PC-3 (cell line): Measurements from ENCODE around the gene MMP21. TPM values are rescaled to one million over a fixed set of nuclear protein-coding genes. Genes with fewer than 3 reads are reported as not detected.

Source experiments
- ATAC-seq: fragments of 200-7000 bp; cut with Tn5 transposase; 2 replicates; pipeline ENCODE4 v1.9.1; 2020; ENCODE audit warnings: mild to moderate bottlenecking, moderate library complexity
- BruUV-seq: library from RNA; stranded (reverse); fragments of 400-500 nt; replicated peaks from 2 replicates; lab custom pipeline; 2021; lab: Mats Ljungman, UMichigan
- CTCF ChIA-PET: fragments of 300-600 bp; sonication (Branson Sonifier 250); formaldehyde crosslinking; loops from one replicate; lab custom pipeline; 2022; ENCODE audit warnings: antibody characterized with exemption; lab: Charles Lee
- POLR2A ChIA-PET: fragments of 300-600 bp; sonication (Branson Sonifier 250); formaldehyde crosslinking; loops from one replicate; lab custom pipeline; 2022; ENCODE audit warnings: antibody characterized with exemption; ENCODE audit not compliant: unreplicated experiment; lab: Charles Lee
- DNase-seq: peaks from one replicate; pipeline ENCODE4 v3.0.0-alpha.2; 2015
- H2AFZ ChIP-seq: fragments of 300-600 bp; sonication (generic); 2 replicates; pipeline ENCODE4 v1.6.0; 2016; ENCODE audit warnings: antibody characterized with exemption, low read length
- H3F3A ChIP-seq: fragments of 300-600 bp; sonication (generic); one replicate; pipeline ENCODE4 v1.6.0; 2017; ENCODE audit warnings: antibody characterized with exemption, low read length, control low read depth, mild to moderate bottlenecking; ENCODE audit not compliant: unreplicated experiment
- H3K27ac ChIP-seq: fragments of 300-600 bp; sonication (generic); 2 replicates; pipeline ENCODE4 v1.5.1; 2016; ENCODE audit warnings: mild to moderate bottlenecking, low read length
- H3K27me3 ChIP-seq: fragments of 300-600 bp; sonication (generic); 2 replicates; pipeline ENCODE4 v1.6.1; 2016; ENCODE audit warnings: low read length, mixed read lengths
- H3K36me3 ChIP-seq: fragments of 300-600 bp; sonication (generic); 2 replicates; pipeline ENCODE4 v1.6.1; 2016; ENCODE audit warnings: low read depth, mixed run types, low read length, mixed read lengths
- H3K4me1 ChIP-seq: fragments of 300-600 bp; sonication (generic); 2 replicates; pipeline ENCODE4 v1.5.1; 2016; ENCODE audit warnings: low read length; ENCODE audit not compliant: insufficient read depth
- H3K4me2 ChIP-seq: fragments of 300-600 bp; sonication (generic); 2 replicates; pipeline ENCODE4 v1.6.0; 2016; ENCODE audit warnings: low read length
- H3K4me3 ChIP-seq: fragments of 300-600 bp; sonication (generic); 2 replicates; pipeline ENCODE4 v1.5.1; 2016; ENCODE audit warnings: mild to moderate bottlenecking, low read length, mixed read lengths
- H3K79me2 ChIP-seq: fragments of 300-600 bp; sonication (generic); 2 replicates; pipeline ENCODE4 v1.6.1; 2017; ENCODE audit warnings: low read length, mixed read lengths
- H3K9ac ChIP-seq: fragments of 300-600 bp; sonication (generic); 2 replicates; pipeline ENCODE4 v1.6.0; 2016; ENCODE audit warnings: mild to moderate bottlenecking, low read length
- H3K9me2 ChIP-seq: fragments of 300-600 bp; sonication (generic); replicated peaks from 2 replicates; pipeline ENCODE4 v1.6.1; 2016; ENCODE audit warnings: mixed run types, low read length, mixed read lengths
- H3K9me3 ChIP-seq: fragments of 300-600 bp; sonication (generic); 2 replicates; pipeline ENCODE4 v1.6.1; 2016; ENCODE audit warnings: low read length, mixed read lengths
- H4K20me1 ChIP-seq: fragments of 300-600 bp; sonication (generic); 2 replicates; pipeline ENCODE4 v1.6.1; 2016; ENCODE audit warnings: low read length, mixed read lengths
- EZH2 ChIP-seq: fragments of 300-600 bp; sonication (generic); IDR thresholded peaks from one replicate; pipeline ENCODE4 v1.6.1; 2017; ENCODE audit warnings: antibody characterized with exemption, mild to moderate bottlenecking, low read length; ENCODE audit not compliant: unreplicated experiment
- EZH2phosphoT487 ChIP-seq: fragments of 300-600 bp; sonication (generic); IDR thresholded peaks from 2 replicates; pipeline ENCODE4 v1.6.1; 2018; ENCODE audit warnings: mild to moderate bottlenecking, antibody characterized with exemption, low read length, borderline replicate concordance
- intact Hi-C: fragments of 100-400 bp; cut with micrococcal nuclease; formaldehyde crosslinking; loops from 2 replicates; pipeline ENCODE4 v1.9.0; 2023
- total RNA-seq: library from RNA; depleted of rRNA; stranded (reverse); fragments of >200 nt; gene quantifications from 2 replicates; pipeline ENCODE4 v1.2.3, GENCODE V29; 2014
- TF ChIP-seq, protein P1 (sequence below): fragments of 300-600 bp; sonication (generic); conservative IDR thresholded peaks from 2 replicates; pipeline ENCODE4 v1.5.1; 2017; ENCODE audit warnings: antibody characterized with exemption, low read depth, mild to moderate bottlenecking, low read length

MMP21 gene
- total RNA-seq, 1 experiment from 2014 or later = not detected

DNA sequence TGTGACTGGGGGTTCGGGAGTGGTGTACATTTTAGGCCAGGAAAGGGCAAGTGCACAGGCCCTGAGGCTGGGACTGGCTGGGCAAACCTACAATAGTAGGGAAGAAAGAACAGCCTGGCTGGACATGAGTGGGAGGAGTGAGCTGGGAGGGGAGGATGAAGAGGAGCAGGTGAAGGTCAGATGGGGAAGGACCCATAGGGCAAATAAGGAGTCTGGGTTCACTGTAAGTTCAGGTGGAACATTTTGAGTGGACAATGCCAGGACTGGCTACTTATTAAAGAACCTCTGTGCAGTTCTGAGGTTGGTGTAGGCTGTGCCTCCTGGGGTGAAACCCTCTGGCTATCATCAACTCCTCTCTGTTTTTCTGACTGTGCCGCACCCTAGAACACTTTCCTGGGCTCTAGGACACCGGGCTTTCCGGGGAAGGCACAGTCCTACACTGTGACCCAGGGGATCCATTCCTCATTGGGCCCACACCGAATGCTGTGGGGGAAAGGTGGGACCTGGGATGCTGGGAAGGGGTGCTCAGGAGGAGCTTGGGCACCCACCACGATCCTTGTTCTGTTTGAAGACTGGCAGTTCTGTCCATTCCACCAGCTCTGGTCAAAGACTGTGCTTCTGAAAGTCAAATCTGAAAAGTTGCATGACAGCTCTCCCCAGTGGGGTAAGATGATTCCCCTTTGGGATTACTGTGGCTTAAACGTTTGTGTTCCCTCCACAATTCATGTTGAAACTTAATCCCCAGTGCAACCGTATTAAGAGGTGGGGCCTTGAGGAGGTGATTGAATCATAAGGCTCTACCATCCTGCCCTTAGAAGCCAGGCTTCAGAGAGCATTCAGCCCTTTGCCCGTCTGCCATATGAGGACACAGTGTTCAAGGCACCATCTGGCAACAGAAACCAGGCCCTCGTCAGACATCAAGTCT is 4.0 kb upstream of the MMP21 start:
- Histone ChIP-seq H3K4me1 (no peaks in the 10 kb centered on the region), H2AFZ (no peak overlapping the region), H3F3A (no peaks in the 10 kb centered on the region), H4K20me1 (no peaks in the 10 kb centered on the region), H3K36me3 (no peaks in the 10 kb centered on the region), H3K9me3 (no peaks in the 10 kb centered on the region), H3K4me3 (no peak overlapping the region), H3K9ac (no peak overlapping the region), H3K4me2 (no peak overlapping the region), H3K9me2 (no peaks in the 10 kb centered on the region), H3K27ac (no peak overlapping the region), H3K79me2 (no peaks in the 10 kb centered on the region), H3K27me3 (no peaks in the 10 kb centered on the region)
- intact Hi-C loops = no loop called here
- ATAC-seq = no peak
- no peak for TF ChIP-seq EZH2
- ChIA-PET POLR2A (no interaction called here), CTCF (no interaction called here)
- no TSS peak for BruUV-seq
- no peak for DNase-seq

DNA sequence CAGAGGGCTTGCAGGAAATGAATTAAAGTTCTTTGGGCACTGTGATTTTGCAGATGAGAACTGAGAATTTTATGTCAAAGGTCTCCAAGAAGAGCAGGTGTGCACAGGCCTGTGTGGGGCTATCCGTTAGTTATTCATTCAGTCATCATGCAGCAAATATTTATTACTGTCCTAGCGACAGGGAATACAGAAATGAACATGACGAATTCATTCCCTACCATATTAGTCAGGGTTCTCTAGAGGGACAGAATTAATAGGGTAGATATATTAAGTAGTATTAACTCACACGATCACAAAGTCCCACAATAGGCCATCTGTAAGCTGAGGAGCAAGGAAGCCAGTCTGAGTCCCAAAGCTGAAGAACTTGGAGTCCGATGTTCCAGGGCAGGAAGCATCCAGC is 2.9 kb upstream of the MMP21 start:
- H3K36me3 ChIP-seq = no peaks in the 10 kb centered on the region
- DNase-seq = no peak
- H2AFZ ChIP-seq = no peak overlapping the region
- H3K4me3 ChIP-seq = no peak overlapping the region
- no peaks in the 10 kb centered on the region for H3K9me2 ChIP-seq
- BruUV-seq = no TSS peak
- CTCF ChIA-PET = no interaction called here
- no peaks in the 10 kb centered on the region for H3F3A ChIP-seq
- no peaks in the 10 kb centered on the region for H3K9me3 ChIP-seq
- no peaks in the 10 kb centered on the region for H4K20me1 ChIP-seq
- intact Hi-C loops = no loop called here
- TF ChIP-seq EZH2phosphoT487 = no peak
- TF ChIP-seq EZH2 = no peak
- POLR2A ChIA-PET = no interaction called here
- ATAC-seq = no peak
- H3K9ac ChIP-seq = no peak overlapping the region
- H3K4me2 ChIP-seq = no peak overlapping the region
- H3K27ac ChIP-seq = no peak overlapping the region
- H3K4me1 ChIP-seq = no peaks in the 10 kb centered on the region
- H3K79me2 ChIP-seq = no peaks in the 10 kb centered on the region
- H3K27me3 ChIP-seq = no peaks in the 10 kb centered on the region

GRCh38 chr10:125777806-125778205 is 2.2 kb upstream of the MMP21 start:
- Histone ChIP-seq H3K36me3 (no peaks in the 10 kb centered on the region), H3K4me3 (no peak overlapping the region), H3K27ac (no peak overlapping the region), H2AFZ (no peak overlapping the region), H3K27me3 (no peaks in the 10 kb centered on the region), H3K9me3 (no peaks in the 10 kb centered on the region), H3K9ac (no peak overlapping the region), H4K20me1 (no peaks in the 10 kb centered on the region), H3K4me2 (no peak overlapping the region), H3K4me1 (no peaks in the 10 kb centered on the region), H3K9me2 (no peaks in the 10 kb centered on the region), H3F3A (no peaks in the 10 kb centered on the region), H3K79me2 (no peaks in the 10 kb centered on the region)
- BruUV-seq = no TSS peak
- intact Hi-C loops = no loop called here
- no peak for TF ChIP-seq EZH2phosphoT487
- no peak for TF ChIP-seq EZH2
- TF ChIP-seq, protein P1, sequence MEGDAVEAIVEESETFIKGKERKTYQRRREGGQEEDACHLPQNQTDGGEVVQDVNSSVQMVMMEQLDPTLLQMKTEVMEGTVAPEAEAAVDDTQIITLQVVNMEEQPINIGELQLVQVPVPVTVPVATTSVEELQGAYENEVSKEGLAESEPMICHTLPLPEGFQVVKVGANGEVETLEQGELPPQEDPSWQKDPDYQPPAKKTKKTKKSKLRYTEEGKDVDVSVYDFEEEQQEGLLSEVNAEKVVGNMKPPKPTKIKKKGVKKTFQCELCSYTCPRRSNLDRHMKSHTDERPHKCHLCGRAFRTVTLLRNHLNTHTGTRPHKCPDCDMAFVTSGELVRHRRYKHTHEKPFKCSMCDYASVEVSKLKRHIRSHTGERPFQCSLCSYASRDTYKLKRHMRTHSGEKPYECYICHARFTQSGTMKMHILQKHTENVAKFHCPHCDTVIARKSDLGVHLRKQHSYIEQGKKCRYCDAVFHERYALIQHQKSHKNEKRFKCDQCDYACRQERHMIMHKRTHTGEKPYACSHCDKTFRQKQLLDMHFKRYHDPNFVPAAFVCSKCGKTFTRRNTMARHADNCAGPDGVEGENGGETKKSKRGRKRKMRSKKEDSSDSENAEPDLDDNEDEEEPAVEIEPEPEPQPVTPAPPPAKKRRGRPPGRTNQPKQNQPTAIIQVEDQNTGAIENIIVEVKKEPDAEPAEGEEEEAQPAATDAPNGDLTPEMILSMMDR = no peak
- CTCF ChIA-PET = no interaction called here
- no peak for DNase-seq
- POLR2A ChIA-PET = no interaction called here
- no peak for ATAC-seq
